Measurements from ENCODE around the gene DFFB.

DNA sequence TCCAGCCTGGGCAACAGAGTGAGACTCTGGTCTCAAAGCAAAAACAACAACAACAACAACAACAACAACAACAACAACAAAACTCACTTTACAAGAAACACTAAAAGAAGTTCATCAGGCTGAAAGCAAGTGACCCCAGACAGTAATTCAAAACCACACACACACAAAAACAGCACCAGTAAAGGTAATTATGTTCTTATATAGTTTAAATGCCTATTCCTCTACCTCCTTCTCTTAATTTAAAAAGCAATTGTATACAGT is 41.1 kb downstream of the DFFB start:
- TF ChIP-seq POLR2A (IDR thresholded peaks at IDR 0.05; ENCODE audit: low read length), result no peak
- no peak for TF ChIP-seq GATA1 (IDR thresholded peaks at IDR 0.05; ENCODE audit: low read depth, low read length)
